ENCODE measurements around the gene HDAC9.

DNA sequence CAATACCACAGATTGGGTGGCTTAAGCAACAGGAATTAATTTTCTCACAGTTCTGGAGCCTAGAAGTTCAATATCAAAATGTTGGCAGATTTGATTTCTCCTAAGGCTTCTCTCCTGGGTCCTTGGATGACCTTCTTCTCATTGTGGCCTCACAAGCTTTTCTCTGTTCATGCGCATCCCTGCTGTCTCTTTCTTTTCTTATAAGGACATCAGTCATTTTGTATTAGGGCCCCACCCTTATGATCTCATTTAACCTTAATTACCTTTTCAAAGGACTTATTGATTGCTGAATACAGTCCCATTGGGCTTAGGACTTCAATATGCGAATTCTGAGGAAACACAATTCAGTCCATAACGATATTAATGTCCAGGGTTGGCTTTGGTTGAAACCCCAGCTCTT, 285.4 kb downstream of the HDAC9 start:
- no peak for TF ChIP-seq POLR2A (IDR thresholded peaks at IDR 0.05)
- TF ChIP-seq, protein P1, sequence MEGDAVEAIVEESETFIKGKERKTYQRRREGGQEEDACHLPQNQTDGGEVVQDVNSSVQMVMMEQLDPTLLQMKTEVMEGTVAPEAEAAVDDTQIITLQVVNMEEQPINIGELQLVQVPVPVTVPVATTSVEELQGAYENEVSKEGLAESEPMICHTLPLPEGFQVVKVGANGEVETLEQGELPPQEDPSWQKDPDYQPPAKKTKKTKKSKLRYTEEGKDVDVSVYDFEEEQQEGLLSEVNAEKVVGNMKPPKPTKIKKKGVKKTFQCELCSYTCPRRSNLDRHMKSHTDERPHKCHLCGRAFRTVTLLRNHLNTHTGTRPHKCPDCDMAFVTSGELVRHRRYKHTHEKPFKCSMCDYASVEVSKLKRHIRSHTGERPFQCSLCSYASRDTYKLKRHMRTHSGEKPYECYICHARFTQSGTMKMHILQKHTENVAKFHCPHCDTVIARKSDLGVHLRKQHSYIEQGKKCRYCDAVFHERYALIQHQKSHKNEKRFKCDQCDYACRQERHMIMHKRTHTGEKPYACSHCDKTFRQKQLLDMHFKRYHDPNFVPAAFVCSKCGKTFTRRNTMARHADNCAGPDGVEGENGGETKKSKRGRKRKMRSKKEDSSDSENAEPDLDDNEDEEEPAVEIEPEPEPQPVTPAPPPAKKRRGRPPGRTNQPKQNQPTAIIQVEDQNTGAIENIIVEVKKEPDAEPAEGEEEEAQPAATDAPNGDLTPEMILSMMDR (IDR thresholded peaks at IDR 0.05): no peak
- no peak for TF ChIP-seq EP300 (IDR thresholded peaks at IDR 0.05)
- TF ChIP-seq POLR2AphosphoS5 (IDR thresholded peaks at IDR 0.05): no peak

Measured in gastroesophageal sphincter (tissue), 3 donors.